GM12878 (cell line): ENCODE results near the gene PLB1.

ENCODE experiments used
- CEBPZ ChIP-seq: fragments of 150-350 bp; IDR thresholded peaks from 2 replicates; pipeline ENCODE4 v1.6.1; 2016; ENCODE audit warnings: low read depth, low read length
- CTCF ChIP-seq, 3 experiments: IDR thresholded peaks in 2 of 3; conservative IDR thresholded peaks in 1 of 3; 2 replicates each; pipeline ENCODE4 v1.5.1; 2011; ENCODE audit warnings: low read depth in 3 of 3, low read length in 3 of 3, mild to moderate bottlenecking in 3 of 3, control low read depth in 2 of 3, moderate library complexity in 2 of 3, inconsistent platforms in 1 of 3, mixed read lengths in 1 of 3; ENCODE audit not compliant: control insufficient read depth in 2 of 3, insufficient read depth in 1 of 3; ENCODE audit errors: extremely low read depth in 1 of 3
- HDGF ChIP-seq: fragments of 450-650 bp; IDR thresholded peaks from 2 replicates; pipeline ENCODE4 v1.6.1; 2016; ENCODE audit warnings: antibody characterized with exemption
- NR2C2 ChIP-seq: IDR thresholded peaks from 2 replicates; pipeline ENCODE4 v1.6.1; 2011; ENCODE audit warnings: borderline replicate concordance, low read depth; ENCODE audit not compliant: control insufficient read depth, insufficient read length
- POLR2A ChIP-seq: IDR thresholded peaks from 2 replicates; pipeline ENCODE4 v1.6.1; 2011; ENCODE audit warnings: low read depth, mild to moderate bottlenecking, low read length
- SREBF2 ChIP-seq: IDR thresholded peaks from 2 replicates; pipeline ENCODE4 v1.6.1; 2012; ENCODE audit warnings: mild to moderate bottlenecking, low read length

GRCh38 chr2:28449488-28450395 is 46.1 kb upstream of the PLB1 start:
- TF ChIP-seq POLR2A, result no peak
- no peak for TF ChIP-seq CTCF (IDR thresholded peaks at IDR 0.05 in 2 of 3, conservative IDR thresholded peaks at IDR 0.05 in 1 of 3; ENCODE audit: control insufficient read depth in 2 of 3, extremely low read depth in 1 of 3, insufficient read depth in 1 of 3, low read depth in 3 of 3, low read length in 3 of 3)
- no peak for TF ChIP-seq HDGF
- TF ChIP-seq CEBPZ, result no peak
- no peak for TF ChIP-seq SREBF2
- TF ChIP-seq NR2C2, result no peak
